GM12878 (cell line): Measurements from ENCODE around the gene SRGAP1. TPM values are rescaled to one million over a fixed set of nuclear protein-coding genes. Genes with fewer than 3 reads are reported as not detected.

Experiments used
- ATAC-seq: fragments of 200-7000 bp; cut with Tn5 transposase; 3 replicates; pipeline ENCODE4 v1.9.1; 2020; ENCODE audit warnings: mild to moderate bottlenecking, moderate library complexity
- BruUV-seq: library from RNA; stranded (reverse); fragments of 400-500 nt; replicated peaks from 2 replicates; lab custom pipeline; 2021; lab: Mats Ljungman, UMichigan
- CTCF ChIA-PET: fragments of 300-600 bp; sonication (Branson Sonifier 250); formaldehyde crosslinking; extraction: SDS; loops from one replicate; lab custom pipeline; 2021; ENCODE audit warnings: inconsistent platforms; lab: Yijun Ruan, JAX
- POLR2A ChIA-PET: fragments of 350-600 bp; formaldehyde crosslinking; extraction: SDS; loops from one replicate; lab custom pipeline; 2021; ENCODE audit warnings: inconsistent platforms; lab: Charles Lee
- RAD21 ChIA-PET: fragments of 300-600 bp; sonication (Branson Sonifier 250); formaldehyde crosslinking; loops from one replicate; lab custom pipeline; 2023; ENCODE audit warnings: antibody characterized with exemption; ENCODE audit not compliant: unreplicated experiment; lab: Charles Lee
- SMC1A ChIA-PET: fragments of 300-600 bp; sonication (Branson Sonifier 250); formaldehyde crosslinking; loops from one replicate; lab custom pipeline; 2023; ENCODE audit not compliant: unreplicated experiment, uncharacterized antibody; lab: Charles Lee
- DNase-seq: peaks from one replicate; pipeline ENCODE4 v3.0.0-alpha.2; 2011; ENCODE audit warnings: low read depth, low spot score
- FAIRE-seq: peaks from 3 replicates; lab custom pipeline; 2011; peaks lifted over from hg19 to GRCh38; lab: Jason Lieb, UNC
- H2AFZ ChIP-seq: 2 replicates; pipeline ENCODE4 v1.6.0; 2011; ENCODE audit warnings: low read depth, low read length, control low read depth; ENCODE audit not compliant: control insufficient read depth
- H3K27ac ChIP-seq: 2 replicates; pipeline ENCODE4 v1.5.1; 2011; ENCODE audit warnings: control low read depth; ENCODE audit not compliant: control insufficient read depth, insufficient read depth
- H3K27me3 ChIP-seq, 2 experiments: replicated peaks in 1 of 2; 2 replicates each; pipeline versions ENCODE4 v1.6.0 to v1.6.1; 2011; ENCODE audit warnings: low read length in 1 of 2; ENCODE audit not compliant: control insufficient read depth in 2 of 2, insufficient read depth in 2 of 2
- H3K36me3 ChIP-seq, 2 experiments: 2 replicates each; pipeline ENCODE4 v1.5.1; 2011; ENCODE audit warnings: low read length in 1 of 2; ENCODE audit not compliant: control insufficient read depth in 2 of 2, insufficient read depth in 2 of 2
- H3K4me1 ChIP-seq: 2 replicates; pipeline ENCODE4 v1.6.1; 2011; ENCODE audit warnings: mild to moderate bottlenecking, low read length, moderate library complexity, mixed read lengths; ENCODE audit not compliant: control insufficient read depth, insufficient read depth
- H3K4me2 ChIP-seq: 2 replicates; pipeline ENCODE4 v1.6.0; 2011; ENCODE audit warnings: control low read depth; ENCODE audit not compliant: control insufficient read depth, insufficient read depth
- H3K4me3 ChIP-seq: fragments of 200-600 bp; sonication (generic); 2 replicates; pipeline ENCODE4 v1.5.1; 2016
- H3K79me2 ChIP-seq: 2 replicates; pipeline ENCODE4 v1.6.0; 2011; ENCODE audit warnings: low read length; ENCODE audit not compliant: control insufficient read depth, insufficient read depth
- H3K9ac ChIP-seq: 2 replicates; pipeline ENCODE4 v1.8.0; 2011; ENCODE audit warnings: low read length, control low read depth, mixed read lengths; ENCODE audit not compliant: control insufficient read depth, insufficient read depth
- H3K9me3 ChIP-seq: replicated peaks from 3 replicates; pipeline ENCODE4 v1.5.1; 2011; ENCODE audit warnings: mild to moderate bottlenecking, low read length; ENCODE audit not compliant: control insufficient read depth, insufficient read depth
- H4K20me1 ChIP-seq: 2 replicates; pipeline ENCODE4 v1.6.0; 2011; ENCODE audit not compliant: control insufficient read depth, insufficient read depth
- CBX5 ChIP-seq: sonication (generic); IDR thresholded peaks from 2 replicates; pipeline ENCODE4 v1.6.1; 2016; ENCODE audit warnings: low read depth, moderate library complexity, mild to moderate bottlenecking, inconsistent platforms
- CHD2 ChIP-seq: IDR thresholded peaks from 2 replicates; pipeline ENCODE4 v1.6.1; 2011; ENCODE audit warnings: low read depth, low read length, improper control_type of control experiment, borderline replicate concordance
- IRF5 ChIP-seq: fragments of 450-650 bp; IDR thresholded peaks from 2 replicates; pipeline ENCODE4 v1.6.1; 2017; ENCODE audit warnings: borderline replicate concordance
- KDM1A ChIP-seq: fragments of 200-600 bp; sonication (generic); IDR thresholded peaks from 2 replicates; pipeline ENCODE4 v1.6.1; 2016; ENCODE audit warnings: borderline replicate concordance
- LARP7 ChIP-seq: fragments of 450-650 bp; IDR thresholded peaks from 2 replicates; pipeline ENCODE4 v1.6.1; 2017; ENCODE audit warnings: mild to moderate bottlenecking
- MTA2 ChIP-seq: fragments of 450-650 bp; IDR thresholded peaks from 2 replicates; pipeline ENCODE4 v1.6.1; 2016; ENCODE audit warnings: low read depth, mild to moderate bottlenecking, moderate library complexity
- PAX5 ChIP-seq: IDR thresholded peaks from 2 replicates; pipeline ENCODE4 v1.6.1; 2011; ENCODE audit warnings: low read depth, low read length, borderline replicate concordance
- SP1 ChIP-seq: IDR thresholded peaks from one replicate; pipeline ENCODE4 v1.6.1; 2011; ENCODE audit warnings: low read depth, low read length
- ZBTB33 ChIP-seq: fragments of 450-650 bp; IDR thresholded peaks from 2 replicates; pipeline ENCODE4 v1.6.1; 2017; ENCODE audit warnings: mild to moderate bottlenecking
- ZNF384 ChIP-seq: IDR thresholded peaks from 2 replicates; pipeline ENCODE4 v1.6.1; 2012; ENCODE audit warnings: low read depth, mild to moderate bottlenecking, low read length, improper control_type of control experiment, borderline replicate concordance
- WGBS: methylation state at CpG from one replicate; pipeline ENCODE4 v1.1.6; 2016; ENCODE audit warnings: low lambda C conversion rate; ENCODE audit not compliant: insufficient replicate concordance, insufficient coverage; ENCODE audit errors: missing lambda C conversion rate; 5-methylcytosine and 5-hydroxymethylcytosine counted together
- in situ Hi-C: fragments of 300-500 bp; cut with MboI; formaldehyde crosslinking; loops from 9 replicates; pipeline ENCODE4 v1.14.3; 2018; ENCODE audit warnings: mixed read lengths
- intact Hi-C: fragments of 100-400 bp; cut with micrococcal nuclease; formaldehyde crosslinking; loops from one replicate; pipeline ENCODE4 v1.14.2; 2022; ENCODE audit not compliant: unreplicated experiment
- polyA plus RNA-seq, 11 experiments: library from polyadenylated mRNA; depleted of rRNA in 4 of 11; unstranded in 6 of 11; stranded (reverse) in 5 of 11; fragments of >200 nt; fragmentation: Nextera tagmentation in 4 of 11; fragmentation: Illumina TruSeq in 1 of 11; extraction: Ambion mirVana in 4 of 11; extraction: Trizol in 1 of 11; gene quantifications; 1 replicate in 1 of 11; 2 replicates in 10 of 11; pipeline versions ENCODE4 v1.2.1 to v1.2.3, GENCODE V29; 2011 to 2016; ENCODE audit warnings: inconsistent platforms in 2 of 11, missing spikeins in 2 of 11, low read depth in 1 of 11
- total RNA-seq, 4 experiments: library from RNA; depleted of rRNA in 3 of 4; stranded (reverse); fragments of >200 nt in 3 of 4; fragmentation: Illumina TruSeq in 1 of 4; extraction: Trizol in 1 of 4; gene quantifications; 2 replicates each; pipeline versions ENCODE4 v1.2.1 to v1.2.3, GENCODE V29; 2013 to 2021
- TF ChIP-seq, protein P1 (sequence below): fragments of 450-650 bp; IDR thresholded peaks from 2 replicates; pipeline ENCODE4 v1.6.1; 2017; ENCODE audit warnings: mild to moderate bottlenecking, moderate library complexity

Gene SRGAP1
- total and polyA plus RNA-seq, 10 of the 15 experiments (the other 5 are each of a cell fraction or from before 2014, with no cell fraction given): 0.16 to 0.85 (median 0.46) TPM

GRCh38 chr12:63989301-63989845 lies 144.9 kb downstream of the SRGAP1 start (continued):
- TF ChIP-seq, protein P1, sequence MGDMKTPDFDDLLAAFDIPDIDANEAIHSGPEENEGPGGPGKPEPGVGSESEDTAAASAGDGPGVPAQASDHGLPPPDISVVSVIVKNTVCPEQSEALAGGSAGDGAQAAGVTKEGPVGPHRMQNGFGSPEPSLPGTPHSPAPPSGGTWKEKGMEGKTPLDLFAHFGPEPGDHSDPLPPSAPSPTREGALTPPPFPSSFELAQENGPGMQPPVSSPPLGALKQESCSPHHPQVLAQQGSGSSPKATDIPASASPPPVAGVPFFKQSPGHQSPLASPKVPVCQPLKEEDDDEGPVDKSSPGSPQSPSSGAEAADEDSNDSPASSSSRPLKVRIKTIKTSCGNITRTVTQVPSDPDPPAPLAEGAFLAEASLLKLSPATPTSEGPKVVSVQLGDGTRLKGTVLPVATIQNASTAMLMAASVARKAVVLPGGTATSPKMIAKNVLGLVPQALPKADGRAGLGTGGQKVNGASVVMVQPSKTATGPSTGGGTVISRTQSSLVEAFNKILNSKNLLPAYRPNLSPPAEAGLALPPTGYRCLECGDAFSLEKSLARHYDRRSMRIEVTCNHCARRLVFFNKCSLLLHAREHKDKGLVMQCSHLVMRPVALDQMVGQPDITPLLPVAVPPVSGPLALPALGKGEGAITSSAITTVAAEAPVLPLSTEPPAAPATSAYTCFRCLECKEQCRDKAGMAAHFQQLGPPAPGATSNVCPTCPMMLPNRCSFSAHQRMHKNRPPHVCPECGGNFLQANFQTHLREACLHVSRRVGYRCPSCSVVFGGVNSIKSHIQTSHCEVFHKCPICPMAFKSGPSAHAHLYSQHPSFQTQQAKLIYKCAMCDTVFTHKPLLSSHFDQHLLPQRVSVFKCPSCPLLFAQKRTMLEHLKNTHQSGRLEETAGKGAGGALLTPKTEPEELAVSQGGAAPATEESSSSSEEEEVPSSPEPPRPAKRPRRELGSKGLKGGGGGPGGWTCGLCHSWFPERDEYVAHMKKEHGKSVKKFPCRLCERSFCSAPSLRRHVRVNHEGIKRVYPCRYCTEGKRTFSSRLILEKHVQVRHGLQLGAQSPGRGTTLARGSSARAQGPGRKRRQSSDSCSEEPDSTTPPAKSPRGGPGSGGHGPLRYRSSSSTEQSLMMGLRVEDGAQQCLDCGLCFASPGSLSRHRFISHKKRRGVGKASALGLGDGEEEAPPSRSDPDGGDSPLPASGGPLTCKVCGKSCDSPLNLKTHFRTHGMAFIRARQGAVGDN: no peak

- no peak for FAIRE-seq
- H2AFZ ChIP-seq: no peak overlapping the region
- no peak for DNase-seq
- 38% methylated on average over 7 of the region's 7 CpGs for WGBS
- in situ Hi-C loops: no loop called here
- ATAC-seq: no peak
- no peaks in the 10 kb centered on the region for H3K79me2 ChIP-seq
- intact Hi-C loops: no loop called here
- ChIA-PET RAD21 (interaction anchor here (0.7 kb wide), 1 partner anchor 266 kb away, joined by 3 read pairs; no protein-coding TSS in a partner anchor), CTCF (no interaction called here)
- H3K9ac ChIP-seq: no peak overlapping the region
- H3K4me3 ChIP-seq: no peak overlapping the region
- no peak overlapping the region for H3K27ac ChIP-seq
- H3K27me3 ChIP-seq: no peaks in the 10 kb centered on the region; a peak in 1 of 4 replicates
- no TSS peak for BruUV-seq
- no peaks in the 10 kb centered on the region for H3K9me3 ChIP-seq
- no peaks in the 10 kb centered on the region for H3K36me3 ChIP-seq
- H3K4me1 ChIP-seq: no peaks in the 10 kb centered on the region
- TF ChIP-seq MTA2: no peak
- TF ChIP-seq PAX5: no peak
- no peak for TF ChIP-seq ZNF384
- no peak for TF ChIP-seq CHD2
- no peak for TF ChIP-seq KDM1A
- TF ChIP-seq IRF5: no peak
- TF ChIP-seq LARP7: no peak
- no peak for TF ChIP-seq CBX5
- TF ChIP-seq SP1: no peak
- TF ChIP-seq ZBTB33: no peak
- TF ChIP-seq, all 136 proteins: peak for 0
- SMC1A ChIA-PET: interaction anchor here (1.1 to 1.4 kb wide), 2 partner anchors 11 to 18 kb away, joined by 3 to 5 read pairs; no protein-coding TSS in a partner anchor
- POLR2A ChIA-PET: no interaction called here
- Histone ChIP-seq H4K20me1 (no peaks in the 10 kb centered on the region), H3K4me2 (no peak overlapping the region)
Measured at GRCh38 chr12:63990828-63991547, 146.5 kb downstream of the SRGAP1 start.
